Eye (tissue), 1 donor: ENCODE measurements around the gene TADA1.
A peak's percentile ranks its signal among the peaks of the same experiment; 100 is the strongest.
"Not testable (repeated sequence)": the region's sequence is repeated elsewhere in the genome, so short reads cannot be mapped to it uniquely, and the experiment has no call there.

Experiments used
- DNase-seq: peaks from one replicate; pipeline ENCODE4 v3.0.0-alpha.2; 2015

The TADA1 gene

GRCh38 chr1:166889776-166890175 is 13.7 kb upstream of the TADA1 start:
- DNase-seq, result no peak

DNA sequence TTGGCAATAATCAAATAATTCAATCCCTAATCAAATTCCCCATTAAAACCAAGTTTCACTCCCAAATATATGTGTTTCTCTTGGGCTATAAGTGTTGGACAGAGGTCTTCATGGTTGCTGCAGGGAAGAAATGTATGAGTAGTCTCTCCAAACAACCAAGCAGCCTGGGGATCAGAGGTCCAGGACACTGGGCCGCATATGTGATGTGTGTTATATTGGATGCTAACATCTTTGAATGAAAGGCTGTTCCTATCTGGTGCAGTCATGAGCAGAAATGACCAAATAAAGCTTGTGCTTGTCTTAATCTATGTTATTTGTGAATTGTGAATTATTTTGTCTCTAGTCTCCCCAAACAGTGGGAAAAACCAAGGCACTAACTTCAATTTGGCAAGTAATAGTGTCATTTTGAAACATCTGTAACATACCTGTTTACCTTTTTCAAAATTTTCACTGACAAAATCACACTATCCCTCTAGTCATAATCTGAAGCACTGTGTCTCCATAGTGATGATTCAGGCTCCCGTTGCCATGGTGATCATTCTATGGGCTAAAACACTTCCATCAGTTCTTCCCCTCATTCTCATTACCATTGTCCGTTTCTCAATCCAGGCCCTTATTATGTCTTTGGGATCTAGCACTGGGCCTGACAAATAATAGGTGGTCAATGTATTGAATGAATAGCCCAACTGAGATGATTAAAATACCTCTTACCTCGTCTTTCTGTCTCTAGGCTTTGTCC is 12.5 kb upstream of the TADA1 start:
- peak; percentile 39 for DNase-seq

- DNase-seq, result no peak
Observed at GRCh38 chr1:166884971-166885370, 8.9 kb upstream of the TADA1 start.

GRCh38 chr1:166884040-166884642 is 8.1 kb upstream of the TADA1 start:
- DNase-seq, result peak; percentile 80

DNA sequence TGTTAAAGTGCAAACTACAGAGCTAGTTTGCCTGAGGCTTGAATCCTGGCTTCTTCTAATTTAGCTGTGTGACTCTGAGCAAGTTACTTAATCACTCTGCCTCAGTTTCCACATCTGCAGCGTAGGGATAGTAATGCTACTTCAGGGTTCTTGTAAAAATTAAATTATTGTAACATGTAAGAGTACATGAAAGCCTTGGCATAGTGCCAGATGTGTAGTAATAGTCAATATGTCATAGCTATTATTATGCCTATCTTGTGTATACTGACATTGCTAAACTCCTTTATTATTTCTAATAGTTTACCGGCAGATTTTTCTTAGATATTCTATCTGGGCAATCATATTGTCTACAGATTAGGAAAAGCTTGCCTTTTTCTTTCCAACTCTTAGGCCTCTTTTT is 6.8 kb upstream of the TADA1 start:
- DNase-seq, result no peak

- not testable (repeated sequence) for DNase-seq
Observed at GRCh38 chr1:166878173-166878917, 2.3 kb upstream of the TADA1 start.

DNA sequence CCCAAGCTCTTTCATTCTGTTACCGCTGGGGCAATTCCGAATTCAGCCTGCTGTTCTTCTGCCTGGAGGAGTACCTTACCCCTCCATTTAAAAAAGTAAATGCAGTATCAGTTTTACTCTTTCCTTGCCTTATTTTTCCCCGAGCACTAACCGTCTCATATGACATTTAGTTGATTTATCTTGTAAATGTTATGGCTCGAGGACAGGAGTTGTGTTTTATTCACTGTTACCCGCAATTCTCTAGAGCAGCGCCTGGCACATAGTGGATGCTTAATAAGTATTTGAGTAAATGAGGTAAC is 425 bp upstream of the TADA1 start:
- no peak for DNase-seq

- no peak for DNase-seq
Observed at GRCh38 chr1:166875302-166875733, 746 bp downstream of the TADA1 start.

DNA sequence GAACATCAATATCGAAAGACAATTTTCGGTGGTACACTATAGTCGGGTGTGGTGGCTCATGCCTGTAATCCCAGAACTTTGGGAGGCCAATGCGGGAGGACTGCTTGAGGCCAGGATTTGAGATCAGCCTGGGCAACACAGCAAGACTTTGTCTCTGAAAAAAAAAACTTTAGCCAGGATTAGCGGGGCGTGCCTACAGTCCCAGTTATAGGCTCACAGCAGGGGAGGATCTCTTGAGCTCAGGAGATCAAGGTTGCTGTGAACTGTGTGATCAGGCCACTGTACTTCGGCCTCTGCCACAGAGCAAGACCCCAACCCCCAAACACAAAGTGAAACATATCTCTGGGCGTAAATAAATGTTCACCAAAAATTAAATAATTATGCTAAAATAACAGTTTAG is 1.6 kb downstream of the TADA1 start:
- no peak for DNase-seq

DNA sequence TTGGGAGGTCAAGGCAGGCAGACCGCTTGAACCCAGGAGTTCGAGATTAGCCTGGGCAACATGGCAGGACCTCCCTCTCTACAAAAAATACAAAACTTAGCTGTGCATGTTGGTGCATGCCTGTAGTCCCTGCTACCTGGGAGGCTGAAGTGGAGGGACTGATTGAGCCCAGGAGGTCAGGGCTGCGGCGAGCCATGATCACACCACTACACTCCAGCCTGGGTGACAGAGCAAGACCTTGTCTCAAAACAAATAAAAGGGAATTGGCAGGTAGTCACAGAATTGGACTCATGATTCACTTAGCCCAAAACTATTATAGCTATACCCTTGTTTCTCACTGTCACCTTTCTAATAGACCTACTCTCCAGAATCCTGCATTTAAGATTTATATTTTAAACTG is 5.5 kb downstream of the TADA1 start:
- no peak for DNase-seq

- DNase-seq, result no peak
Observed at GRCh38 chr1:166869318-166870099, 6.6 kb downstream of the TADA1 start.

DNA sequence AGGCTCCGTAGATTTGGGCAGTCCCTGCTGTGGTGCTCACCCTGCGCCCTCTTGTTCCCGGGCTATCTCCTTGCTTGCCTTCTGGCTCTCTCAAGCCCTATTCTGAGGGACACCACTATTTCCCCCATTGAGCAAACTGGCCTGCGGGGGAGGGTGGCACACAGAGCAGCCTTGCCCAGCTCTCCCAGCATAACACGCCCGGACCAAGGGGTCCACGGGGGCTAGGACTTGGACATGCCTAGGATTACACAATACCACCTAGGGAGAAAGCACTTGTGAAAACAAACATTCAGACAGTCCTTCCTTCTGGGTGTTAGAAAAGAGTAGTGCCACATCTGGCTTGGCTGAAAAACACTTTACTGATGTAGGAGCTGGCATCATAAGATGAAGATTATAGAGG is 7.4 kb downstream of the TADA1 start:
- DNase-seq, result no peak

- no peak for DNase-seq
Observed at GRCh38 chr1:166865926-166866325, 10.1 kb downstream of the TADA1 start.

GRCh38 chr1:166859597-166859996 is 16.5 kb downstream of the TADA1 start:
- DNase-seq, result no peak

DNA sequence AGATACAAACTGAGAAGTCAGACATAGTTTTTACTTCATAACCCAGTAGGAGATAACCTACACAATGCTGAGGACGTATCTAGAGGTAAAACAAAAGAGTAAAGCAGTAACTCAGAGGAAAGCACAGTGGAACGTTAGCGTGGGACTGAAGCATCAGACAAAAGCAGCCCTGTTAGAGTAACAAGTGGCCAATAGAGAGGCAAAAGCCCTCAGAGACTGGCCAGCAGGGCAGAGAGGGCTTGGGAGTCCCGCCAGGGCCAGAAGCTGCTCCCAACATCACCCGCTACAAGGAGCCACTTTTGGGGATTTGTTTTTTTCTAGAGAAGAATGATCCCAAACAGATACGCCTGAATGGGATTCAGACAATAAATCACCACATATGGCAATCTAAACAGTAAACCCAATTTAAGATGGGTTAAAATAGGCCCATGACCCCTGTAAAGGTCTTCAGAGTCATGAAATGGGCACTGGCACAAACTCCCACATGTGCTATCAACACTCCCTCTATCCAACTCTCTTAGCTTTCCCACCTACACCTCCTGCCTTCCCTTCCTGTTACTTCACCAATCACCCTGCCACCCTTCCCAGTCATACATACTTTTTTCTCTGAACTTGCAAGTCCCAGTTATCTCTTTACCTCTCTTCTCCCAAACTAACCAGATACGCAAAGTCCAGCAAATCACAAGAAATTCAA is 17.2 kb downstream of the TADA1 start:
- DNase-seq, result no peak

DNA sequence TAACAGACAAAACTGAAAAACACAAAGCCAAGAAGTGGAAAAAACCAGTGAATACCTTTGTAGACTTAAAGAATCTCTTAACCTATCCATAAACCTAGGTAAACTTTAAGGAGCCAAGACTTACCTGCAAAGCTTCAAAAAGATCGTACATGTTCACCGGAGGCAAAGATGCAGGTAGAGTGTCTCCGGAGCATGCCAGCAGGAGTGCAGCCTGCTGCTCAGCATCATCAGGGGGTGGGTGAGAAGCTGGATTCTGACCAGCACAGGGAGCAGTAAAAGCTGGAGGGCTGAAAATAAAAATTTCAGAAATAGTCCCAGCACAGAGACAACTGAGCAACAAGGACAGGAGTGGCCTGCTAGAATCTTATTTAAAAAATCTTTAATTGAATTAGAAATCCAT is 18.1 kb downstream of the TADA1 start:
- no peak for DNase-seq

DNA sequence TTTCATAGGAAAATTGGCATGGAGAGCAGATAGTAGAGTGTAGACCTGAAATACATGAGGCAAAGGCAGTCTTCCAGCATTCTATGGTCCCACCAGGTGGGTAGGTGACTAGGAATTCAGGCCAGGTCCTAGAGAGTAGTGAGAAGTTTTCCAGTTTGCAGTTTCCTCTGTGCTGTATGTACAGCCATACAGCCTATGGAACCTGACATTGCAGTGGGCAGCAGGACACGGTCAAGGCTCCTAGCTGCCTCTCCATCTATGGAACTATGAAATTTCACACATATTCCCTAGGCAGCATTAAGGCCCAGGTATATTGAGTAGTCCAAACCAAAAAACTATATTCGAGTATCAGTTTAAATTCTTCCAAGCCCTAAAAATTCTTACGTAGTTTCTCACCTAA is 20.5 kb downstream of the TADA1 start:
- DNase-seq, result no peak

GRCh38 chr1:166852918-166853317 is 23.1 kb downstream of the TADA1 start:
- DNase-seq, result no peak

DNA sequence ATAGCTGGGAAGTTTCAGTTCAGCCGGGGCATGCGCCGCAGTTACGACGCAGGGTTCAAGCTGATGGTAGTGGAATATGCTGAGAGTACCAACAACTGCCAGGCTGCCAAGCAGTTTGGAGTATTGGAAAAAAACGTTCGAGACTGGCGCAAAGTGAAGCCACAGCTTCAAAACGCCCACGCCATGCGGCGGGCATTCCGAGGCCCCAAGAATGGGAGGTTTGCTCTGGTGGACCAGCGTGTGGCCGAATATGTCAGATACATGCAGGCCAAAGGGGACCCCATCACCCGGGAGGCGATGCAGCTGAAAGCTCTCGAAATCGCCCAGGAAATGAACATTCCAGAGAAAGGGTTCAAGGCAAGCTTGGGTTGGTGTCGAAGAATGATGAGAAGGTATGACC is 26.9 kb downstream of the TADA1 start:
- DNase-seq, result no peak

DNA sequence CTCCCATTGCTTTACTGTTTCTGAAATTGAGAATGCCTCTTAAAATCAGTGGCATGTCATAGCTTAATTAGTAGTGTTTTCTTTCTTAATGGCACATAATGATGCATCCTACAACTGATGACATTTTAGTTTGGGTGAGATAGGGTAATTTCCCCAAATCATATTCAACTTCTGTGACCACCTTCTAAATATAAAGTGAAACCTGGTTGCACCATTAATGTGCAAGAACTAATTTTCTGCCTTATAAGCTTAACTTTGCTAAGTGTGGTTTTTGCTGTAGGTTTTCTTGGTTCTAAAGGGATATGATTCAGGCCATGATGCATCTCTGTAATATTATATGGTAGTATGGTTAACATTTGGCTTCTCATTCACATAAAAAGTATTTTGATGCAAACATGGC is 27.9 kb downstream of the TADA1 start:
- no peak for DNase-seq

GRCh38 chr1:166844791-166845190 is 31.3 kb downstream of the TADA1 start:
- DNase-seq, result no peak

DNA sequence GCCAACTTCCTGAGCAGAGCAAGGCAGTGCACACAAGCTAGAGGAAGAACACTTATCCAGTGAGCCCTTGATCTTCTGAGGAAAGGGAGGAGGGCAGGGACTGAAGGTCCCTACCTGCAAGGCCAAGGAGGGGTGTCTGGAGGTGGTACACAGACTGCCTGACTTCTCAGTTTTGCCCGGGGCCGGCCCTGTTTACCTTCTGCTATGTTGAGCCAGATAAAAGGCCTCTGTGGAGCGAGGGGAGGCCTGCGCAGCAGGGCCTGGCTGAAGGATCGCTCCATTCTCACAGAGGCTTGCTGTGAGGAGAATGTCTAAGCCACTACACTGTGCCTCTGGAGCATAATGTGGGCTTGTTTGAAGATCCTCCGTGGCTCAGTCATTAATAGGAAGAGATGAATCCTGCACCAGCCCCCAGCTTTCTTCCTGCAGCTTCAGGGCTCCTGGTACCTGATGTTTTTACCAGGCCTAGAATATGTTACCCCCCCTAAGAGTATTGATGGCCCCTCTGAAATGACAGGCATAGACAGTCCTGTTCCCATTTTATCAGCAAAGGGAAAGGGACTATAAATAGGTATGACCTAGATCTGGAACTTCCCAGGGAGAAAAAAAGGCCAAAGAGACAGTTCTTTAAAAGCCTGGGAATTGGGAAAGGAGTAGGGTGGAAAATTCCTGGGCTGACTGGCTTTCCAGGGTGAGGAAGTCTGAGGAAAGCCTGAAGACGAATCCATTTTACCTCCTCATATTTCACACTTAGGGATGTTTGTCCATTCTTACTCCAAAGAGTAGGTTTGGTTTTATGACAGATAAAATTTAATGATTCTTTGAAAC is 32.1 kb downstream of the TADA1 start:
- DNase-seq, result no peak
